HL-60 (cell line): Measurements from ENCODE around the gene ZNF326.
"Not testable (repeated sequence)": the region's sequence is repeated elsewhere in the genome, so short reads cannot be mapped to it uniquely, and the experiment has no call there.

Experiments
- CTCF ChIP-seq: IDR thresholded peaks from one replicate; pipeline ENCODE4 v1.5.1; 2011; ENCODE audit warnings: low read length, control low read depth, inconsistent platforms; ENCODE audit not compliant: insufficient read depth
- GABPA ChIP-seq: IDR thresholded peaks from 2 replicates; pipeline ENCODE4 v1.6.1; 2012; ENCODE audit warnings: low read depth
- POLR2AphosphoS5 ChIP-seq: IDR thresholded peaks from 2 replicates; pipeline ENCODE4 v1.6.1; 2012; ENCODE audit warnings: low read depth
- REST ChIP-seq: IDR thresholded peaks from 2 replicates; pipeline ENCODE4 v1.6.1; 2012; ENCODE audit warnings: low read depth; ENCODE audit not compliant: insufficient replicate concordance

GRCh38 chr1:89997152-89997551, 2.2 kb downstream of the ZNF326 start:
- not testable (repeated sequence) for TF ChIP-seq CTCF, GABPA, POLR2AphosphoS5, REST
